Stimulated activated CD4-positive, alpha-beta T cell treated with anti-CD3 and anti-CD28 coated beads, TNF-alpha, amount 100 ng/mL, for 4 hours (primary cell): Measurements from ENCODE around the gene PPP1R1C.

Experiments used
- DNase-seq, 3 experiments: peaks; one replicate each; pipeline ENCODE4 v3.0.0-alpha.2; 2020; ENCODE audit warnings: low read depth in 3 of 3

Gene PPP1R1C

DNA sequence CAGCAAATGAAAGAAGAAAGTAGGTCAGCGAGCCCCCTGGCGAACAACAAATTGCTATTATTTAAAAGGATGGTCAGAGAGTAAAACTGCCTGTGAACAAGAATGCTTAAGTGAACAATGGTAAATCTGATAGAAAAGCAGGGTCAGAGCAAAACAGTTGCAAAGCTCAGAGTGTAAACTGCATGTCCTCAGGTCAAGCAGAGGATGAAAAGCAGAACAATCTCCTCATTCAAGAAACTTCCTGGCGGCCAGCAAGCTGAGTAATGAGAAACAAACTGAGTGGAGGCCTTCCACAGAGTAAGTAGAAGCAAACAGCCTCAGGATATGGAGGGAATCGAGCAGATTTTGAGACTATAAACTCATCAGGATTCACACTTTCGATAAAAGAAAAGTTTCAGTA is 117.9 kb downstream of the PPP1R1C start:
- no peak for DNase-seq

DNA sequence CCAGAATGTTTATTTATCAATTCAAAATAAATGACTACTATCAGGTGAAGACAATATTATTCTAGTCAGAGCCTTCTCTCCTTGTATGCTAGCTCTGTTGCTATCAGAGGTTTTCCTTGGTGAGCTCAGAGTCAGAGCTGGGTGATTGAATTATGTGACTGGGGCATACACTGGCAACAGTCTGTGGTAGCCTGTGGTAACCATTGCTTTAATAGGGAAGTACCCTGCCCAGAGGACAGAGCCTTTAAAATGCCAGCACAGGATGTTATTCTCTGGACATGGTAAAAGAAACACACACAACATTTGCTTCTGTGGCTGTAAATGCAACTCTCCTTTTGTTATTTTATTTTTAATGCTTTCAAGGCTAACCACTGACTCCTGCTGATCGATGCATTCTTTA is 124.7 kb downstream of the PPP1R1C start:
- DNase-seq = no peak

DNA sequence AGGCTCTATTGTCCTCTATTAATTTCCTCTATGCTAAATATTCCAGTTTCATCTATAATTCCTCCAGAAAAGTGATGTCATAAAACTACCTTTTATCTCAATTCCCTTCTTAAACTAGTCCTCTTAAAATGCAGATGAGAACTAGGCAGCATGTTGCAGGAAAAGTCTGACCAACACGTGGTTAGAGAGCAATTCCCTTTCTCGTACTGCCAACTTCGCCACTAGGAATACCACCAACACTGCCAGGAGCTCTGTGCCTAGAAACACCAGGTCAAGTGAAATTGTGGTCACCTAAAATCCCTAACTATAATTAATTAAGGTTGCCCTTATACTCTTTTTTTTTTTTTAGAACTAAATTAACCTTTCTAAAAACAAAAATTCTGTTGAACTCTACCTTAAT is 127.7 kb downstream of the PPP1R1C start:
- DNase-seq = no peak

DNA sequence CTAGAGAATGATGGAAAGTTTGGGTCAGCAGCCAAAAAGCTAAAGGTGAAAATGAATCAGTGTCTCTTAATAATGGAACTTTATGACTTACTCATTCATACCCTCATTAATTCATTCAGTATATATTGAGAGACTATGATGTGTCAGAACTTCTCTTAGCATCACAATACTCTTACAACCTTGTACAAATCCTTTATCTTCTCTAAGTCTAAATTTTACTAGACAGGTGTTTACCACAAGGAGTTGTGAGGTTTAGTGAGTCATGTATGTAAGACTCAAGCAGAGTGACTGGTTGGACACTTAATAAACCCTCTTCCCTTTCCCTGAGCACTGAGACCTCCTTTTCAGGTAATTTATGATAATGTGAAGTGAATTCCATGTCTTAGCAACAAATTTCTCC is 129.6 kb downstream of the PPP1R1C start:
- no peak for DNase-seq

DNA sequence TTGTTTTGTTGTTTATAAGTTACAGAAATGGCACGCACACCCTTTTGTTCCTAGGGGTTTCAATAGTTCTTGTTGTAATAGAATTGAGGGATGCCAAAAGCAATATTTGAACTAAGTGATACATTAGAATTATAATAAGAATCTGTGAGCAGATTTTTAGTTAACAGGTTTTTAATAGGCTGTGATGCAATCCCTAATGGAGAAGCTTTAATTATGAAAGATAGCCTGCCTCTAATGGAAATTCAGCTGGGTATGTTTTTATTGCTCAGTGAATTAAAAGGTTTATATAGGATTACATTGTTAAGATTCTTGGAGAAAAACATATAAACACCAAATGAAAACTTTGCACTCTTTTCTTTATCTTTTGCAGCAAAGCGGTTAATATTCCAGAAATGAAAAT is 131.1 kb downstream of the PPP1R1C start:
- DNase-seq = no peak

- no peak for DNase-seq
Observed at GRCh38 chr2:182117196-182117595, 131.5 kb downstream of the PPP1R1C start.

- no peak for DNase-seq
Observed at GRCh38 chr2:182128821-182129707, 143.4 kb downstream of the PPP1R1C start.

DNA sequence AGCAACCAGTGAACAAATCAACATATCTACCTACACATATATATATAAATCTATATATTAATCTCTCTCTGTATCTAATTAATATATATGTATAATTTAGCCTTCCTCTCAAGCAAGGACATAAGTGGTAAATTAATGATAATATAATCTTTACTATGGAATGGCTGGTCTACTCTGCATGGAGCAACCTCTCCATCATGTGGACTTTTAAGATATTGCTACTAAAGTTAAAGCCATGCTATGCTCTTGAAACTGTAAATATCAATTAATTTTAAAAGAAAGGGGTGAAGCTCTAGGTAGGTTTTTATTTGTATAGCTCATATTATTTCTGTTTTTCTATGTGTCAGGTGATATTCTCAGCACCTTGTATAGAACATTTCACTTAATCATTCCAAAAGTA is 147.0 kb downstream of the PPP1R1C start:
- no peak for DNase-seq

DNA sequence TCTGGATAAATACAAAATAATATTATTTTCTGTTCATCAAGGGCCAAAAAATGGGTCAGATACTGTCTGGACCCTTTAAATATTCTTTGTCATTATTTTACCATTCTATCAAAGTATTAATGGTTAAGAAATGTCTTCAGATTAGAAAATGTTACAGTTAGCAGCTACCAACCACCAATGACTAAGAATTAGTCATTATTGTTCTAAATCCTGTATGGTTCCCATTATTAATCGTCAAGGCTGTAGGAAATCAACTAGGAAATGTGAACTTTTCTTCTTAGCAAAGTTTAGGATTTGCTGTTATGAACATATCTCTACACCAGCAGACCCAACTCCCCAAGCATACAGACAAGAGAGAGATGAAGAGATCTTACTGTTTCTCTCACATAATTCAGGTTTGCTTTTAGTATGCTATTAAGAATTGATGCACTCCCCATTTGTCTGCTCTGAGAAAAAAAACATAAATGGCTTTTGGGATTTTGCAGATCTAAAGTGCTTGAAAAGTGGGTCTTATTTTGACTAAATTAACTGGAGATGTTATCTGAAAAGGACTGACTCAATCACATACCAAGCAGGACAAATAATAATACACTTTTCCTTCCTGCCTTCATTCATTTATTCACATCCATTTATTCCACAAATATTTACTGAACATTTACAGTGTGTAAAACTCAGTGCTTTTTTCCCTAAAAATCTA is 147.7 kb downstream of the PPP1R1C start:
- DNase-seq = no peak

DNA sequence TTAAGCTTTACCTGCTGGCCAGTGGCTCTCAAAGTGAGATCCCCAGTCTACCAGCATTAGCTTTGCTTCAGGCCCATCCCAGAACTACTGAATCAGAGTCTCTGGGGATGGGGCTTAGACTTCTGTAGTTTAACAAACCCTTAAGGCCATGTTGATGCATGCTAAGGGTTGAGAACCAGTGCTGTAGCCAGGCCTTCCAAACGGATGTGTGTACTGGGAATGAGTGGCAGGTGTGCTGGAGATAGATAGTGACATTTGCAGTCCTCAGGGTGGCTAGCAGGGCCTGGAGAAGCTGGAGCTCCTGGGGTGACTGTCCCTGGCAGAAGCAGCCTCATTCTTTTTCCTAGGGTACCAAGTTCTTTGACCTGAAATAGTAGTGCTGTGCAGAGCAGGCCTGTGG is 148.5 kb downstream of the PPP1R1C start:
- DNase-seq = no peak

GRCh38 chr2:182142062-182142461 is 156.4 kb downstream of the PPP1R1C start:
- no peak for DNase-seq

DNA sequence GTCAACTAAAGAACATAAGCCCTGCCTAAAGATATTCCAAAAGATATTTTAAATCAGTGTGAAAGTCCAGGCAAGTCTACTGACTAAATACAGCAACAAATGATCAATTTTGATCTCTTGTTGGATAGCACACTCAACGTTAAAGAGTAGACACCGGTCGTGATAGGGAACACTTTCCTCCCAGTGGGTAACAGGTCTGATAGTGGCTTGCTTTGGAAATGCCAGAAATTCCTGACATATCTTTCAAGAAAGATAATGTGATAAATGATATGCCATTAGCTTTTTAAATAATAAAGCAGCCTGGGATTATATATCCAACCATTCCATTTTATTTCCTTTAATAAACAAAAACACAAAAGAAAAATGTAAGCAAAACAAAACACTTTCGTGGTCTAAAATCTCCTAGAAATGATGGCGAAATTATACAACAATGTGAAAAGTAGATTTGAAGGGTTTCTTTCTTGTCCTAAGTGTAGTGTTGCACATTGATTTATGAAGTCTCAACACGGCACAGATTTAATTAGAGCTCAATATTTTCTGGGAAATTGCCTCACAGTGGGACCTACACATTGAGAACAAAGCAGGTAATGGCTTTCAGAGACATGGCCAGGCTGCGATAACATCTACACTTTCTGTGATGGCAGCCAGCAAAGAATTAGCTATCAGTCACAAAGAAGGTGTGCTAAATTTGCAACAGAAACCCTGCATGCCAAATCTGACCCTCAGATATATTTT is 158.6 kb downstream of the PPP1R1C start:
- no peak for DNase-seq

GRCh38 chr2:182144776-182145165 is 159.1 kb downstream of the PPP1R1C start:
- no peak for DNase-seq

DNA sequence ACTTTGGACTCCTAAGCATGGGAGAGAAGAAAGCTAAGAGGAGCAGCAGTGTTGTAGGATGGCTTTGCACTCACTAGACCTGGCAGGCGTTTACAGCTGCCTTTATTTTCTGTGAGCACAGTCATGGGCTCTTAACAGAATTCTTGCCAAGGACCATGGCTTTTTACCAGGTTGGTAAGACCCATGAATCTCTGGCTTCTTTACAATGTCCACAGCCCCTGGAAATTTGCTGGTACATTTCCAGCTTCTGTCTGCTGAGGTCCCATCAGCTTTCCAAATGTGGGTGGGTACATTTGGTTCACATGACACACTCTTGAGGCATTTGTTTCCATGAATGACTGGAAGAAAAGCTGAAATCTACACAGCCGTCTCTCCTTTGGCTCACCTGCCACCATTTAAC is 162.7 kb downstream of the PPP1R1C start:
- no peak for DNase-seq

DNA sequence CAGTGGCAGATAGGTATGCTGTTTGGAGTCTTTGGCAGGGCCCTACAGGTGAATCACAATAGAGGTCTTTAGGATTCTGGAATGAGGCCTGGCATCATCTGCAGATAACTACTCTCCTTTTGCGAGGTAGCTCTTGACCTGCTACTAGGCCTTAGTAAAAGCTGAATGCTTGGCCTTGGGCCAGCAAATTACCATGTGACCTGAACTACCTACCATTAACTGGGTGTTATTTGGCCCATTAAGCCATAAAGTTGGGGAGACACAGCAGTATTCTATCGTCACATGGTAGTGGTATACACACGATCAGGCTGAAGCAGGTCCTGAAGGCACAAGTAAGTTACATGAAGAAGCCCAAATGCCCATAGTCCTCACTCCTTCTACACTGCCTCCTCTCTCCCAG is 178.2 kb downstream of the PPP1R1C start:
- no peak for DNase-seq

- DNase-seq = no peak
Observed at GRCh38 chr2:182164686-182165085, 179.0 kb downstream of the PPP1R1C start.

- no peak for DNase-seq
Observed at GRCh38 chr2:182165202-182165601, 179.5 kb downstream of the PPP1R1C start.

DNA sequence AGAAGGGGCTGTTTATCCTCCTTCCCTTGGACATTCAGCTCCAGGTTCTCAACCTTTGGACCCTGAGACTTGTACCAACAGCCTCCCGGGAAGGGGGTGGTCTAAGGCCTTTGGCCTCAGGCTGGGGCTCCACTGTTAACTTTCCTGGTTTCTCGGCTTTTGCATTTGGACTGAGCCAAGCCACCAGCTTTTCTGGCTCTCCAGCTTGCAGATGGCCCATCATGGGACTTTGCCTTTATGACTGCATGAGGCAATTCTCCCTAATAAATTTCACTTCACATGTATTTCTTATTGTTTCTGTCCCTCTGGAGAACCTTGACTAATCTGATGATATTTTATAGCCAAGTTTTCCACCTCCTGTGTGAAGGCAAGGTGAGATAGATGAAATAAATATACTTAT is 180.8 kb downstream of the PPP1R1C start:
- no peak for DNase-seq

DNA sequence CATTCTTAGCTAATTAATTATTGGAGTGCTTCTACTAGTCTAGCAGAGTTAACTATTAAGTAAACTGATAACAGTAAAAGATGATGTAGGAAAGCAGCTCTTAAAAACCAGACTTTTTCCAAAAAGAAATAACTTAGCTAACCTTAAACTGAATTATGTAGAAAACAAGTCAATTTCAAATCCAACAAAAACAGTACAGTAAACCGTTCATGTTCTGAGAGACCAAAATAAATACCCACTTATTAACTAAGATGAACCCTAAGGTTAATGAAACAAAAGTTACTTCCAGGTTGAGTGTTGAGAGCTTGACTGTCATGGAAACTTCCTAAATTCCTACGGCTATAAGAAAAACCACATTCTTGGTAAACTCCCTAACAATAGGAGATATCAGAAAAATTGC is 181.2 kb downstream of the PPP1R1C start:
- DNase-seq = no peak
